OCI-LY1 (cell line): ENCODE measurements around the gene FAM131A.

ENCODE experiments used
- H2AFZ ChIP-seq: fragments of 200-600 bp; sonication (generic), shearing (Covaris generic); 2 replicates; pipeline ENCODE4 v1.6.0; 2014; ENCODE audit warnings: antibody characterized with exemption, mild to moderate bottlenecking, low read length
- H3F3A ChIP-seq: fragments of 200-600 bp; sonication (generic), shearing (Covaris generic); 2 replicates; pipeline ENCODE4 v1.6.0; 2014; ENCODE audit warnings: mild to moderate bottlenecking, antibody characterized with exemption, low read length, moderate library complexity; ENCODE audit not compliant: insufficient read depth
- H3K27ac ChIP-seq: fragments of 200-600 bp; sonication (generic); 2 replicates; pipeline ENCODE4 v1.5.1; 2014; ENCODE audit warnings: low read length, mixed run types, mild to moderate bottlenecking, low read depth; ENCODE audit not compliant: poor library complexity, severe bottlenecking
- H3K27me3 ChIP-seq: fragments of 200-600 bp; sonication (generic); 2 replicates; pipeline ENCODE4 v1.6.0; 2014; ENCODE audit warnings: antibody characterized with exemption, mild to moderate bottlenecking, low read length, moderate library complexity; ENCODE audit not compliant: insufficient read depth
- H3K36me3 ChIP-seq: fragments of 200-600 bp; sonication (generic); 2 replicates; pipeline ENCODE4 v1.6.1; 2014; ENCODE audit warnings: mild to moderate bottlenecking, antibody characterized with exemption, low read length, moderate library complexity, mixed read lengths; ENCODE audit not compliant: insufficient read depth
- H3K4me1 ChIP-seq: fragments of 200-600 bp; sonication (generic); 2 replicates; pipeline ENCODE4 v1.5.1; 2014; ENCODE audit warnings: mild to moderate bottlenecking, low read length, moderate library complexity; ENCODE audit not compliant: insufficient read depth, severe bottlenecking
- H3K4me2 ChIP-seq: fragments of 200-600 bp; sonication (generic), shearing (Covaris generic); 2 replicates; pipeline ENCODE4 v1.6.1; 2014; ENCODE audit warnings: low read length
- H3K4me3 ChIP-seq: fragments of 200-600 bp; sonication (generic); 2 replicates; pipeline ENCODE4 v1.5.1; 2014; ENCODE audit warnings: low read length, low read depth, mild to moderate bottlenecking, mixed read lengths; ENCODE audit not compliant: poor library complexity, severe bottlenecking
- H3K79me2 ChIP-seq: fragments of 200-600 bp; shearing (Covaris generic); 2 replicates; pipeline ENCODE4 v1.6.1; 2016; ENCODE audit warnings: mixed run types, low read length, mixed read lengths; ENCODE audit not compliant: insufficient read depth
- H3K9ac ChIP-seq: fragments of 200-600 bp; sonication (generic), shearing (Covaris generic); 2 replicates; pipeline ENCODE4 v1.6.1; 2014; ENCODE audit warnings: mild to moderate bottlenecking, low read length, mixed read lengths
- H3K9me2 ChIP-seq: fragments of 200-600 bp; sonication (generic), shearing (Covaris generic); 2 replicates; pipeline ENCODE4 v1.6.1; 2014; ENCODE audit warnings: low read depth, mild to moderate bottlenecking, low read length, mixed read lengths
- H3K9me3 ChIP-seq: fragments of 200-600 bp; shearing (Covaris generic); 2 replicates; pipeline ENCODE4 v1.6.1; 2014; ENCODE audit warnings: low read length, mixed read lengths
- H4K20me1 ChIP-seq: fragments of 200-600 bp; sonication (generic), shearing (Covaris generic); 2 replicates; pipeline ENCODE4 v1.6.0; 2016; ENCODE audit warnings: mild to moderate bottlenecking, low read length; ENCODE audit not compliant: insufficient read depth
- EZH2 ChIP-seq: fragments of 200-600 bp; sonication (generic), shearing (Covaris generic); IDR thresholded peaks from 2 replicates; pipeline ENCODE4 v1.8.0; 2017; ENCODE audit warnings: borderline replicate concordance, mixed run types, mild to moderate bottlenecking, antibody characterized with exemption, low read length, moderate library complexity, mixed read lengths
- TF ChIP-seq, protein P1 (sequence below): fragments of 200-600 bp; sonication (generic), shearing (Covaris generic); IDR thresholded peaks from 2 replicates; pipeline ENCODE4 v1.5.1; 2017; ENCODE audit warnings: mild to moderate bottlenecking, antibody characterized with exemption, low read length, moderate library complexity, mixed read lengths

FAM131A gene

DNA sequence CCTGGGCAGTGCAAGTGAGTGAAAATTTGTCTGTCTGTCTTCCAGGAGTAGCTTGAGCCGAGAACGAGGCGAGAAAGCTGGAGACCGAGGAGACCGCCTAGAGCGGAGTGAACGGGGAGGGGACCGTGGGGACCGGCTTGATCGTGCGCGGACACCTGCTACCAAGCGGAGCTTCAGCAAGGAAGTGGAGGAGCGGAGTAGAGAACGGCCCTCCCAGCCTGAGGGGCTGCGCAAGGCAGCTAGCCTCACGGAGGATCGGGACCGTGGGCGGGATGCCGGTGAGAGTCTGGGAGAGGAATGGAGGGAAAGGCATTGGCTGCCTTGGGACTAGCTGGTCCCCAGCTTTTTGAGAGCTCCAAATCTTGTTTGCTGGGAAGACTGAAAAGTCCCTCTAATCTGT, 10.2 kb upstream of the FAM131A start:
- Histone ChIP-seq H3K4me3 (no peak overlapping the region), H3K4me2 (no peak overlapping the region), H3F3A (no peaks in the 10 kb centered on the region), H3K9ac (no peak overlapping the region), H4K20me1 (no peaks in the 10 kb centered on the region), H3K27me3 (no peaks in the 10 kb centered on the region), H2AFZ (no peak overlapping the region), H3K27ac (no peak overlapping the region), H3K9me3 (no peaks in the 10 kb centered on the region), H3K9me2 (no peaks in the 10 kb centered on the region), H3K4me1 (no peaks in the 10 kb centered on the region), H3K36me3 (peaks cover 98% of the 10 kb centered on the region), H3K79me2 (no peaks in the 10 kb centered on the region)
- no peak for TF ChIP-seq EZH2
- TF ChIP-seq, protein P1, sequence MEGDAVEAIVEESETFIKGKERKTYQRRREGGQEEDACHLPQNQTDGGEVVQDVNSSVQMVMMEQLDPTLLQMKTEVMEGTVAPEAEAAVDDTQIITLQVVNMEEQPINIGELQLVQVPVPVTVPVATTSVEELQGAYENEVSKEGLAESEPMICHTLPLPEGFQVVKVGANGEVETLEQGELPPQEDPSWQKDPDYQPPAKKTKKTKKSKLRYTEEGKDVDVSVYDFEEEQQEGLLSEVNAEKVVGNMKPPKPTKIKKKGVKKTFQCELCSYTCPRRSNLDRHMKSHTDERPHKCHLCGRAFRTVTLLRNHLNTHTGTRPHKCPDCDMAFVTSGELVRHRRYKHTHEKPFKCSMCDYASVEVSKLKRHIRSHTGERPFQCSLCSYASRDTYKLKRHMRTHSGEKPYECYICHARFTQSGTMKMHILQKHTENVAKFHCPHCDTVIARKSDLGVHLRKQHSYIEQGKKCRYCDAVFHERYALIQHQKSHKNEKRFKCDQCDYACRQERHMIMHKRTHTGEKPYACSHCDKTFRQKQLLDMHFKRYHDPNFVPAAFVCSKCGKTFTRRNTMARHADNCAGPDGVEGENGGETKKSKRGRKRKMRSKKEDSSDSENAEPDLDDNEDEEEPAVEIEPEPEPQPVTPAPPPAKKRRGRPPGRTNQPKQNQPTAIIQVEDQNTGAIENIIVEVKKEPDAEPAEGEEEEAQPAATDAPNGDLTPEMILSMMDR = no peak

DNA sequence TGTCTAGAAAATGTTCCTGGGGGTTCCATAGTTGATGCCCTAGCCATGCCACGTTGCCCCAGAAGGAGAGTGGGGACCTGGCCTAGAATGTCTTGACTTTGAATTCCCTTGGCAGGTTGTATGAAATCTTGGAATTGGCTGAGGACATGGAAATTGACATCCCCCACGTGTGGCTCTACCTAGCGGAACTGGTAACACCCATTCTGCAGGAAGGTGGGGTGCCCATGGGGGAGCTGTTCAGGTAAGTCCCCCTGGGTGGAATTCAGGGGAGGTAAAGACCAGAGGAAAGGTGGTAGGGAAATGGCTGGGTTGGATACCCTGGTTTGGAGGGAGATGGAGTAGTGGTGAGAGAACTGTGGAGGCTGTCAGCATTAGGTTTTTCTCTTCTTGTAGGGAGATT, 8.9 kb upstream of the FAM131A start:
- Histone ChIP-seq H3K36me3 (peaks cover 98% of the 10 kb centered on the region), H3F3A (0 out of 2 replicates have a peak, but pooled peaks cover 4% of the 10 kb centered on the region), H3K9me2 (no peaks in the 10 kb centered on the region), H4K20me1 (no peaks in the 10 kb centered on the region), H3K9me3 (no peaks in the 10 kb centered on the region), H3K4me1 (no peaks in the 10 kb centered on the region), H3K9ac (no peak overlapping the region), H3K4me2 (no peak overlapping the region), H3K27me3 (no peaks in the 10 kb centered on the region), H3K4me3 (no peak overlapping the region), H2AFZ (no peak overlapping the region), H3K27ac (no peak overlapping the region), H3K79me2 (no peaks in the 10 kb centered on the region)
- TF ChIP-seq, protein P1 = no peak

DNA sequence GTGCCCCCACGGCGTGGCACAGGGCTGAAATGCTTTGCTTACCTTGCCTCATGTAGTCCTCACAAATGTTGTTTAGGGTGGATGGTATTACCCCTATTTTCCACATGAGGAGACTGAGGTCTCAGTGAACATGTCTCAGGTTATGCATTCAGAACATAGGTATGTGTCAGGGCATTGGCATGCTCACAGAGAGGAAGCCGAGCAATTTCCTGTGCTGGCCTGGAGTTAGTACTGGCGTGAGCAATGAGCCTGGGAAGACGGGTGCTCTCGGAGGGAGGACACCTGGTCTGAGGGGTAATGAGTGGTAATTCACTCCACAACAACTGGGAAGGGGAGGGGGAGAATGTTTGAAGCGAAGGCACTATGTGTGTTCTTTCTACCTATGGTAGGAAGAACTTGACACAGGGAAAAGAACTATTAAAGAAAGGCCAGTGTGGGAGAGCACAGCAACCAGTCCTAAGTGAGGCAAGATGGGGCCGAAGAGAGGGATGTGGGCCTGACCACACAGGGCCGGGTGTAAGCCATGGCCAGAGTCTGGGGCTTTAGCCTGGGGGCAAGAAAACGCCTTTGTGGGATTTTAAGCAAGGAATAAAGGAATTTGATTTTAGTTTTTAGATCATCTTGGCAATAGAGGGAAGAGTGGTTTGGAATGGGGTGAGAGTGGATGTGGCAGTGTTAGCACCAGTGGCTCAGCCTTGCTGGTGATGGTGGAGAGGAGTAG, 4.9 kb upstream of the FAM131A start:
- H3K4me2 ChIP-seq = no peak overlapping the region
- H3K4me3 ChIP-seq = no peak overlapping the region
- H2AFZ ChIP-seq = no peak overlapping the region
- peaks cover 19% of the 10 kb centered on the region; the same call in 1 of the 2 replicates for H3F3A ChIP-seq
- TF ChIP-seq, protein P1 = no peak
- no peak for TF ChIP-seq EZH2
- H4K20me1 ChIP-seq = no peaks in the 10 kb centered on the region
- H3K9ac ChIP-seq = no peak overlapping the region
- H3K27ac ChIP-seq = no peak overlapping the region
- H3K4me1 ChIP-seq = peaks cover 16% of the 10 kb centered on the region
- H3K9me3 ChIP-seq = no peaks in the 10 kb centered on the region
- no peaks in the 10 kb centered on the region for H3K9me2 ChIP-seq
- no peaks in the 10 kb centered on the region for H3K27me3 ChIP-seq
- no peaks in the 10 kb centered on the region for H3K79me2 ChIP-seq
- peaks cover 78% of the 10 kb centered on the region for H3K36me3 ChIP-seq
